K562 (cell line): Measurements from ENCODE around the gene P2RX1. TPM values are rescaled to one million over a fixed set of nuclear protein-coding genes. Genes with fewer than 3 reads are reported as not detected.
"Not testable (repeated sequence)": the region's sequence is repeated elsewhere in the genome, so short reads cannot be mapped to it uniquely, and the experiment has no call there.

Experiments used
- ATAC-seq: fragments of 200-7000 bp; cut with Tn5 transposase; 3 replicates; pipeline ENCODE4 v1.9.1; 2020; ENCODE audit warnings: moderate library complexity
- BruUV-seq: library from RNA; stranded (reverse); fragments of 400-500 nt; replicated peaks from 2 replicates; lab custom pipeline; 2021; lab: Mats Ljungman, UMichigan
- CTCF ChIA-PET: fragments of 300-600 bp; formaldehyde crosslinking; extraction: SDS; loops from one replicate; lab custom pipeline; 2021; ENCODE audit warnings: low intra/inter-chr PET ratio; lab: Yijun Ruan, JAX
- POLR2A ChIA-PET: fragments of 300-600, 350-650 bp; sonication (Branson Sonifier 250); formaldehyde crosslinking; extraction: SDS; loops from one replicate; lab custom pipeline; 2021; ENCODE audit warnings: antibody characterized with exemption, inconsistent platforms; lab: Yijun Ruan, JAX
- DNase-seq, 4 experiments: peaks; one replicate each; pipeline versions ENCODE4 v3.0.0 to v3.0.0-alpha.2; 2011 to 2018; ENCODE audit warnings: low spot score in 3 of 4, mixed read lengths in 3 of 4; ENCODE audit errors: extremely low read depth in 1 of 4
- FAIRE-seq: peaks from 2 replicates; lab custom pipeline; 2011; peaks lifted over from hg19 to GRCh38; lab: Jason Lieb, UNC
- H2AFZ ChIP-seq: 2 replicates; pipeline ENCODE4 v1.6.0; 2011; ENCODE audit warnings: low read depth, low read length, control low read depth, inconsistent platforms
- H3K27ac ChIP-seq: fragments of 200-600 bp; 3 replicates; pipeline ENCODE4 v1.8.0; 2011; ENCODE audit warnings: low read depth, mild to moderate bottlenecking, control low read depth, inconsistent platforms, low read length, moderate library complexity, mixed read lengths; ENCODE audit errors: extremely low read depth
- H3K27me3 ChIP-seq, 2 experiments: fragments of 300-600 bp in 1 of 2; 2 replicates in 1 of 2; 3 replicates in 1 of 2; pipeline versions ENCODE4 v1.6.0 to v1.8.0; 2011; ENCODE audit warnings: inconsistent platforms in 2 of 2, low read length in 2 of 2, mild to moderate bottlenecking in 1 of 2, mixed read lengths in 1 of 2, moderate library complexity in 1 of 2; ENCODE audit not compliant: control insufficient read depth in 2 of 2, insufficient read depth in 2 of 2
- H3K36me3 ChIP-seq: fragments of 300-600 bp; 3 replicates; pipeline ENCODE4 v1.8.0; 2011; ENCODE audit warnings: mild to moderate bottlenecking, low read length, inconsistent platforms; ENCODE audit not compliant: control insufficient read depth, insufficient read depth
- H3K4me1 ChIP-seq, 2 experiments: fragments of 200-600 bp in 1 of 2; replicated peaks in 1 of 2; 2 replicates in 1 of 2; 3 replicates in 1 of 2; pipeline versions ENCODE4 v1.5.1 to v1.8.0; 2011; ENCODE audit warnings: inconsistent platforms in 2 of 2, low read length in 2 of 2, mild to moderate bottlenecking in 1 of 2, mixed read lengths in 1 of 2, moderate library complexity in 1 of 2; ENCODE audit not compliant: control insufficient read depth in 2 of 2, insufficient read depth in 2 of 2
- H3K4me2 ChIP-seq: 2 replicates; pipeline ENCODE4 v1.6.1; 2011; ENCODE audit warnings: low read length, control low read depth, inconsistent platforms, mixed read lengths; ENCODE audit not compliant: insufficient read depth
- H3K4me3 ChIP-seq: fragments of 200-600 bp; sonication (generic), shearing (Covaris generic); 2 replicates; pipeline ENCODE4 v1.5.1; 2016; ENCODE audit warnings: control low read depth, inconsistent platforms
- H3K79me2 ChIP-seq: fragments of 200-600 bp; 3 replicates; pipeline ENCODE4 v1.8.0; 2011; ENCODE audit warnings: low read length, inconsistent platforms; ENCODE audit not compliant: control insufficient read depth, insufficient read depth
- H3K9ac ChIP-seq, 2 experiments: 2 replicates each; pipeline versions ENCODE4 v1.6.0 to v1.6.1; 2011; ENCODE audit warnings: low read depth in 2 of 2, low read length in 2 of 2, control low read depth in 1 of 2, inconsistent platforms in 1 of 2, mild to moderate bottlenecking in 1 of 2, mixed read lengths in 1 of 2; ENCODE audit not compliant: insufficient read depth in 1 of 2
- H3K9me1 ChIP-seq: one replicate; pipeline ENCODE4 v1.6.0; 2011; ENCODE audit warnings: inconsistent platforms, mild to moderate bottlenecking, low read length, moderate library complexity; ENCODE audit not compliant: control insufficient read depth, insufficient read depth
- H3K9me3 ChIP-seq: replicated peaks from 2 replicates; pipeline ENCODE4 v1.5.1; 2011; ENCODE audit warnings: low read depth, low read length, inconsistent platforms; ENCODE audit not compliant: control insufficient read depth, insufficient read depth
- H4K20me1 ChIP-seq: replicated peaks from 2 replicates; pipeline ENCODE4 v1.6.1; 2011; ENCODE audit warnings: low read length, inconsistent platforms, mixed read lengths; ENCODE audit not compliant: control insufficient read depth, insufficient read depth
- AFF4 ChIP-seq: sonication (generic); formaldehyde crosslinking; IDR thresholded peaks from 2 replicates; pipeline ENCODE4 v1.8.0; 2023; ENCODE audit warnings: mild to moderate bottlenecking, missing genetic modification reagents
- WGBS: fragments of 100-300 bp; shearing (Covaris generic); methylation state at CpG from one replicate; pipeline ENCODE4 v1.1.6; 2016; ENCODE audit warnings: low coverage, mixed read lengths; ENCODE audit not compliant: insufficient coverage; ENCODE audit errors: missing lambda C conversion rate; 5-methylcytosine and 5-hydroxymethylcytosine counted together
- in situ Hi-C: fragments of 300-500 bp; cut with MboI; formaldehyde crosslinking; loops from 4 replicates; pipeline ENCODE4 v1.15.0; 2018; ENCODE audit warnings: inconsistent platforms, mixed read lengths
- intact Hi-C: fragments of 100-400 bp; cut with micrococcal nuclease; formaldehyde crosslinking; loops from 2 replicates; pipeline ENCODE4 v1.14.2; 2022
- polyA plus RNA-seq, 8 experiments: library from polyadenylated mRNA; depleted of rRNA in 4 of 8; stranded (reverse) in 5 of 8; unstranded in 3 of 8; fragments of >200 nt; fragmentation: Nextera tagmentation in 2 of 8; fragmentation: Illumina TruSeq in 1 of 8; extraction: Ambion mirVana in 2 of 8; extraction: Trizol in 1 of 8; gene quantifications; 2 replicates each; pipeline versions ENCODE4 v1.2.1 to v1.2.3, GENCODE V29; 2011 to 2014; ENCODE audit warnings: inconsistent platforms in 1 of 8, missing spikeins in 1 of 8
- total RNA-seq, 7 experiments: library from RNA; depleted of rRNA in 6 of 7; stranded (reverse); fragments of >200 nt in 6 of 7; fragmentation: Illumina TruSeq in 2 of 7; extraction: Trizol in 2 of 7; gene quantifications; 2 replicates each; pipeline versions ENCODE4 v1.2.1 to v1.2.3, GENCODE V29; 2011 to 2021; ENCODE audit warnings: low replicate concordance in 1 of 7

Gene P2RX1
- total and polyA plus RNA-seq, 9 of the 15 experiments (the other 6 are each of a cell fraction or from before 2014, with no cell fraction given) = 0.27 to 20.3 (median 10.3) TPM

- Histone ChIP-seq H3K27ac (no peak overlapping the region), H3K27me3 (peaks cover 0 to 4% of the 10 kb centered on the region in 2 experiments; a peak in 1 of 5 replicates), H3K9me3 (no peaks in the 10 kb centered on the region), H3K4me1 (no peaks in the 10 kb centered on the region), H3K36me3 (peaks cover 14% of the 10 kb centered on the region; the same call in 2 of the 3 replicates), H3K9ac (no peak overlapping the region), H3K79me2 (no peaks in the 10 kb centered on the region), H3K9me1 (no peaks in the 10 kb centered on the region), H3K4me3 (no peak overlapping the region), H2AFZ (no peak overlapping the region), H4K20me1 (no peaks in the 10 kb centered on the region), H3K4me2 (no peak overlapping the region)
- CTCF ChIA-PET = no interaction called here
- BruUV-seq = no TSS peak
- TF ChIP-seq AFF4 (CRISPR knock-in tag) = no peak
- WGBS = 47% methylated on average over 15 of the region's 16 CpGs
- ATAC-seq (no peak), DNase-seq (no peak), FAIRE-seq (no peak)
- POLR2A ChIA-PET = interaction anchor here (0.8 to 1.0 kb wide), 4 partner anchors 18 to 125 kb away, joined by 3 to 4 read pairs (median 3); no protein-coding TSS in a partner anchor
- intact Hi-C loops (no loop called here), in situ Hi-C loops (no loop called here)
These were observed 58.8 kb downstream of the P2RX1 start for GRCh38 chr17:3857261-3858105.

- no CpG with 5 or more reads among the region's 36 CpGs for WGBS
- H3K9ac ChIP-seq, H3K4me1 ChIP-seq, H2AFZ ChIP-seq, DNase-seq, H3K4me2 ChIP-seq, H3K27ac ChIP-seq, ATAC-seq, BruUV-seq, H3K27me3 ChIP-seq, H3K79me2 ChIP-seq, POLR2A ChIA-PET, CTCF ChIA-PET, H4K20me1 ChIP-seq, H3K9me1 ChIP-seq, intact Hi-C loops, H3K9me3 ChIP-seq, in situ Hi-C loops, FAIRE-seq, H3K36me3 ChIP-seq, H3K4me3 ChIP-seq: not testable (repeated sequence)
These were observed 62.1 kb downstream of the P2RX1 start for GRCh38 chr17:3854204-3854603.
